Measurements from ENCODE around the gene SETBP1.

- no peak for TF ChIP-seq RAD21 (IDR thresholded peaks at IDR 0.05; ENCODE audit: low read depth)
- TF ChIP-seq CTCF (IDR thresholded peaks at IDR 0.05 in 2 of 3, conservative IDR thresholded peaks at IDR 0.05 in 1 of 3; ENCODE audit: borderline replicate concordance in 1 of 3, insufficient read depth in 1 of 3, low read depth in 2 of 3, low read length in 2 of 3): no peak
- no peak for TF ChIP-seq EGR1 (IDR thresholded peaks at IDR 0.05; ENCODE audit: low read depth)
- no peak for TF ChIP-seq POLR2A (IDR thresholded peaks at IDR 0.05; ENCODE audit: borderline replicate concordance, extremely low read depth, insufficient read depth, insufficient read length)
- TF ChIP-seq REST (IDR thresholded peaks at IDR 0.05; ENCODE audit: low read depth): no peak
- no peak for TF ChIP-seq EZH2 (IDR thresholded peaks at IDR 0.05)
These were observed 161.3 kb downstream of the SETBP1 start for GRCh38 chr18:44841752-44842587.
